Measurements from ENCODE around the gene KATNBL1. TPM values are rescaled to one million over a fixed set of nuclear protein-coding genes. Genes with fewer than 3 reads are reported as not detected.
A peak's percentile ranks its signal among the peaks of the same experiment; 100 is the strongest.

Gene KATNBL1
- total and polyA plus RNA-seq, 9 of the 15 experiments (the other 6 are each of a cell fraction or from before 2014, with no cell fraction given), result 6.6 to 46.0 (median 24.0) TPM

DNA sequence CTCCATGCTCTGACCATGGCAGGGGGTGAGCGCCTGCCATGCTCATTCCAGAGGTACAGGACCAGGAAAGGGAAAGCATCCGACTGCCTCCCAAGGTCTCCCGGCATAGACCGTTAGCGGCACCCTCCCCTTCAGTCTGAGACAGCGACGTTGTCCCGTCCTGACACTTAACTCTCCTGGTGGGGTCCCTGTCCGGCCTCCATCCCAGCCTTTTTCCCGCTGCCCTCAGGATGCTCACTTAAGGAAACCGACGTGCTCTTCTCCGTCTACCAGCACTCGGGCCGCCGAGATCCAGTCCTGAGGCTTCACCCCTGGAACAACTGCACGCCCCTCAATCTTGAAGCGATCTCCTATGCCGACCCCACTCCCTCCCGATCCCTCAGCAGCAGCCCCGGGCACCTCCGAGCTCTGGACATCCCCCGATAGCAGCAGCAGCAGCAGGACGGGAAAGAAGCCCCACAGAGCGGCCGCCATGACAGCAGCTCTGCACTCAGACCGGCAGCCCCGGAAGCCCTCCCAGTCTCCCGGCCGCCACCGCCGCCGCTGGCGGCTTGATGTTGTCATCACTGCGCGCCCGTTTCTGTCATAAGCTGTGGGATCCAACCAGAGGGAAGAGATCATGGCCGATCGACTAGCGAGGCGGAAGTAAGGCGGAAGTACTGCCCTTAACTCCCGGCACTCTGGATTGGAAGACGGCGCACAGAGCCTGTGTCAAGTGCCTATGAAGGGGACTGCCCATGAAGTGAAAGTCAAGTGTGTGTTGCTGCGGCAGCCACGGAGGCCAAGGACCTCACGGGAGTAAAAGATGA, 108.3 kb downstream of the KATNBL1 start, which contains the start of the genes EMC7 and PGBD4 (continued):
- no peak for TF ChIP-seq CBX8 (IDR thresholded peaks at IDR 0.05; ENCODE audit: borderline replicate concordance, extremely low read depth, low read depth, low read length, poor library complexity, severe bottlenecking)
- TF ChIP-seq, protein P1, sequence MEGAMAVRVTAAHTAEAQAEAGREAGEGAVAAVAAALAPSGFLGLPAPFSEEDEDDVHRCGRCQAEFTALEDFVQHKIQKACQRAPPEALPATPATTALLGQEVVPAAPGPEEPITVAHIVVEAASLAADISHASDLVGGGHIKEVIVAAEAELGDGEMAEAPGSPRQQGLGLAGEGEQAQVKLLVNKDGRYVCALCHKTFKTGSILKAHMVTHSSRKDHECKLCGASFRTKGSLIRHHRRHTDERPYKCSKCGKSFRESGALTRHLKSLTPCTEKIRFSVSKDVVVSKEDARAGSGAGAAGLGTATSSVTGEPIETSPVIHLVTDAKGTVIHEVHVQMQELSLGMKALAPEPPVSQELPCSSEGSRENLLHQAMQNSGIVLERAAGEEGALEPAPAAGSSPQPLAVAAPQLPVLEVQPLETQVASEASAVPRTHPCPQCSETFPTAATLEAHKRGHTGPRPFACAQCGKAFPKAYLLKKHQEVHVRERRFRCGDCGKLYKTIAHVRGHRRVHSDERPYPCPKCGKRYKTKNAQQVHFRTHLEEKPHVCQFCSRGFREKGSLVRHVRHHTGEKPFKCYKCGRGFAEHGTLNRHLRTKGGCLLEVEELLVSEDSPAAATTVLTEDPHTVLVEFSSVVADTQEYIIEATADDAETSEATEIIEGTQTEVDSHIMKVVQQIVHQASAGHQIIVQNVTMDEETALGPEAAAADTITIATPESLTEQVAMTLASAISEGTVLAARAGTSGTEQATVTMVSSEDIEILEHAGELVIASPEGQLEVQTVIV (CRISPR knock-in tag; IDR thresholded peaks at IDR 0.05; ENCODE audit: borderline replicate concordance), result no peak
- TF ChIP-seq NFIC (IDR thresholded peaks at IDR 0.05), result peak; percentile 55
- TF ChIP-seq PTTG1 (tag; IDR thresholded peaks at IDR 0.05; ENCODE audit: low read depth), result no peak
- no peak; the same call in 1 of the 2 replicates for TF ChIP-seq RFX1 (IDR thresholded peaks at IDR 0.05)
- TF ChIP-seq ZNF3 (CRISPR knock-in tag; IDR thresholded peaks at IDR 0.05), result no peak
- no peak for TF ChIP-seq RBM22 (IDR thresholded peaks at IDR 0.05; ENCODE audit: low read depth, low read length, poor library complexity, severe bottlenecking)
- TF ChIP-seq TCF7L2 (IDR thresholded peaks at IDR 0.05; ENCODE audit: low read depth, low read length), result 0 out of 2 replicates have a peak, but pooled peaks have one; percentile 26
- TF ChIP-seq PHB (CRISPR knock-in tag; IDR thresholded peaks at IDR 0.05), result no peak
- TF ChIP-seq, protein P2, sequence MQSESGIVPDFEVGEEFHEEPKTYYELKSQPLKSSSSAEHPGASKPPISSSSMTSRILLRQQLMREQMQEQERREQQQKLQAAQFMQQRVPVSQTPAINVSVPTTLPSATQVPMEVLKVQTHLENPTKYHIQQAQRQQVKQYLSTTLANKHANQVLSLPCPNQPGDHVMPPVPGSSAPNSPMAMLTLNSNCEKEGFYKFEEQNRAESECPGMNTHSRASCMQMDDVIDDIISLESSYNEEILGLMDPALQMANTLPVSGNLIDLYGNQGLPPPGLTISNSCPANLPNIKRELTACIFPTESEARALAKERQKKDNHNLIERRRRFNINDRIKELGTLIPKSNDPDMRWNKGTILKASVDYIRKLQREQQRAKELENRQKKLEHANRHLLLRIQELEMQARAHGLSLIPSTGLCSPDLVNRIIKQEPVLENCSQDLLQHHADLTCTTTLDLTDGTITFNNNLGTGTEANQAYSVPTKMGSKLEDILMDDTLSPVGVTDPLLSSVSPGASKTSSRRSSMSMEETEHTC (IDR thresholded peaks at IDR 0.05), result no peak
- peak; percentile 88 for TF ChIP-seq EP400 (IDR thresholded peaks at IDR 0.05)
- TF ChIP-seq ZNF282 (CRISPR knock-in tag; IDR thresholded peaks at IDR 0.05), result no peak
- TF ChIP-seq, protein P3, sequence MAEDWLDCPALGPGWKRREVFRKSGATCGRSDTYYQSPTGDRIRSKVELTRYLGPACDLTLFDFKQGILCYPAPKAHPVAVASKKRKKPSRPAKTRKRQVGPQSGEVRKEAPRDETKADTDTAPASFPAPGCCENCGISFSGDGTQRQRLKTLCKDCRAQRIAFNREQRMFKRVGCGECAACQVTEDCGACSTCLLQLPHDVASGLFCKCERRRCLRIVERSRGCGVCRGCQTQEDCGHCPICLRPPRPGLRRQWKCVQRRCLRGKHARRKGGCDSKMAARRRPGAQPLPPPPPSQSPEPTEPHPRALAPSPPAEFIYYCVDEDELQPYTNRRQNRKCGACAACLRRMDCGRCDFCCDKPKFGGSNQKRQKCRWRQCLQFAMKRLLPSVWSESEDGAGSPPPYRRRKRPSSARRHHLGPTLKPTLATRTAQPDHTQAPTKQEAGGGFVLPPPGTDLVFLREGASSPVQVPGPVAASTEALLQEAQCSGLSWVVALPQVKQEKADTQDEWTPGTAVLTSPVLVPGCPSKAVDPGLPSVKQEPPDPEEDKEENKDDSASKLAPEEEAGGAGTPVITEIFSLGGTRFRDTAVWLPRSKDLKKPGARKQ (CRISPR knock-in tag; IDR thresholded peaks at IDR 0.05), result no peak
- no peak for TF ChIP-seq ZNF707 (CRISPR knock-in tag; conservative IDR thresholded peaks at IDR 0.05)
- peak; percentile 92 for TF ChIP-seq POLR2B (IDR thresholded peaks at IDR 0.05; ENCODE audit: low read depth, partially characterized antibody)
- peak; percentile 76 for TF ChIP-seq HNRNPLL (IDR thresholded peaks at IDR 0.05; ENCODE audit: low read depth, low read length, poor library complexity, severe bottlenecking)
- TF ChIP-seq PCBP2 (IDR thresholded peaks at IDR 0.05; ENCODE audit: low read depth, low read length, poor library complexity, severe bottlenecking), result no peak
- TF ChIP-seq, protein P4, sequence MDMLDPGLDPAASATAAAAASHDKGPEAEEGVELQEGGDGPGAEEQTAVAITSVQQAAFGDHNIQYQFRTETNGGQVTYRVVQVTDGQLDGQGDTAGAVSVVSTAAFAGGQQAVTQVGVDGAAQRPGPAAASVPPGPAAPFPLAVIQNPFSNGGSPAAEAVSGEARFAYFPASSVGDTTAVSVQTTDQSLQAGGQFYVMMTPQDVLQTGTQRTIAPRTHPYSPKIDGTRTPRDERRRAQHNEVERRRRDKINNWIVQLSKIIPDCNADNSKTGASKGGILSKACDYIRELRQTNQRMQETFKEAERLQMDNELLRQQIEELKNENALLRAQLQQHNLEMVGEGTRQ (CRISPR knock-in tag; IDR thresholded peaks at IDR 0.05), result no peak
- TF ChIP-seq TGIF2 (CRISPR knock-in tag; IDR thresholded peaks at IDR 0.05), result peak; percentile 29; the same call in 1 of the 2 replicates

All from K562 (cell line).